NB4 (cell line): ENCODE data around the gene RAB3C.

Experiments
- CTCF ChIP-seq: IDR thresholded peaks from one replicate; pipeline ENCODE4 v1.5.1; 2012; ENCODE audit warnings: low read depth, low read length
- POLR2A ChIP-seq: IDR thresholded peaks from 2 replicates; pipeline ENCODE4 v1.6.1; 2011; ENCODE audit warnings: mild to moderate bottlenecking; ENCODE audit not compliant: insufficient read length; ENCODE audit errors: extremely low read depth

GRCh38 chr5:58887311-58887710, 304.4 kb downstream of the RAB3C start:
- TF ChIP-seq CTCF, result no peak
- no peak for TF ChIP-seq POLR2A
